HG02571 (cell line): ENCODE data around the gene BICDL1.

Source experiments
- ATAC-seq: cut with Tn5 transposase; IDR thresholded peaks from one replicate; pipeline ENCODE4 v1.9.1; 2021; ENCODE audit warnings: mild to moderate bottlenecking, moderate library complexity; ENCODE audit not compliant: unreplicated experiment

BICDL1 gene

GRCh38 chr12:120119271-120119973, 130.4 kb downstream of the BICDL1 start:
- no peak for ATAC-seq

- ATAC-seq: no peak
Measured at GRCh38 chr12:120121343-120121742, 132.3 kb downstream of the BICDL1 start.

- ATAC-seq: peak; percentile 36
Measured at GRCh38 chr12:120121766-120122293, 132.8 kb downstream of the BICDL1 start.

- ATAC-seq: no peak
Measured at GRCh38 chr12:120125029-120125428, 136.0 kb downstream of the BICDL1 start.

GRCh38 chr12:120125792-120126634, 137.0 kb downstream of the BICDL1 start:
- no peak for ATAC-seq

- no peak for ATAC-seq
Measured at GRCh38 chr12:120126635-120127005, 137.6 kb downstream of the BICDL1 start.

- no peak for ATAC-seq
Measured at GRCh38 chr12:120130011-120130410, 141.0 kb downstream of the BICDL1 start.

GRCh38 chr12:120131116-120131515, 142.1 kb downstream of the BICDL1 start:
- no peak for ATAC-seq

GRCh38 chr12:120132054-120132836, 143.2 kb downstream of the BICDL1 start:
- no peak for ATAC-seq

GRCh38 chr12:120132863-120133385, 143.9 kb downstream of the BICDL1 start:
- ATAC-seq: peak; percentile 90

- ATAC-seq: no peak
Measured at GRCh38 chr12:120134307-120134980, 145.4 kb downstream of the BICDL1 start.

GRCh38 chr12:120136093-120136770, 147.2 kb downstream of the BICDL1 start:
- no peak for ATAC-seq

GRCh38 chr12:120137833-120138232, 148.8 kb downstream of the BICDL1 start:
- no peak for ATAC-seq

- no peak for ATAC-seq
Measured at GRCh38 chr12:120138366-120138765, 149.3 kb downstream of the BICDL1 start.

GRCh38 chr12:120139958-120140357, 150.9 kb downstream of the BICDL1 start:
- ATAC-seq: no peak

- no peak for ATAC-seq
Measured at GRCh38 chr12:120140603-120141002, 151.6 kb downstream of the BICDL1 start.

GRCh38 chr12:120141336-120141735, 152.3 kb downstream of the BICDL1 start:
- no peak for ATAC-seq

GRCh38 chr12:120142231-120142877, 153.3 kb downstream of the BICDL1 start:
- ATAC-seq: no peak
